Kidney capillary endothelial cell (primary cell): ENCODE measurements around the gene STARD8.
"Not testable (repeated sequence)": the region's sequence is repeated elsewhere in the genome, so short reads cannot be mapped to it uniquely, and the experiment has no call there.

Source experiments
- DNase-seq: peaks from one replicate; pipeline ENCODE4 v3.0.0-alpha.2; 2018; ENCODE audit warnings: low spot score

Gene STARD8

DNA sequence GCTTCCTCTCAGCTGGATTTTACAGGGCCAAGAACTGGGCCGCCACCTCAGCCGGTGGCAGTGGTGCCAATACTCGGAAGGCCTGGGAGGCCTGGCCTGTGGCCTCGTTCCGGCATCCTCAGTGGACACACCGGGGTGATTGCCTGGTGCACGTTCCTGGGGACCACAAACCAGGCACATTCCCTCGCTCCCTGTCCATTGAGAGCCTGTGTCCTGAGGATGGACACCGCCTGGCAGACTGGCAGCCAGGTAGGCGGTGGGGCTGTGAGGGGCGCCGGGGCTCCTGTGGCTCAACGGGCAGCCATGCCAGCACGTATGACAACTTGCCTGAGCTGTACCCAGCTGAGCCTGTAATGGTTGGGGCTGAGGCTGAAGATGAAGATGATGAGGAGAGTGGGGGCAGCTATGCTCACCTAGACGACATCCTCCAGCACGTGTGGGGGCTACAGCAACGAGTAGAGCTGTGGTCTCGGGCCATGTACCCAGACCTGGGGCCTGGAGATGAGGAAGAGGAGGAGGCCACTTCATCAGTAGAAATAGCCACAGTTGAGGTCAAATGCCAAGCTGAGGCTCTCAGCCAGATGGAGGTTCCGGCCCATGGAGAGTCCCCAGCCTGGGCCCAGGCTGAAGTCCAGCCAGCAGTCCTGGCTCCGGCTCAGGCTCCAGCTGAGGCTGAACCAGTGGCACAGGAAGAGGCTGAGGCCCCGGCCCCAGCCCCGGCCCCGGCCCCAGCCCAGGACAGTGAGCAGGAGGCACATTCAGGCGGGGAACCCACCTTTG lies 70.4 kb downstream of the STARD8 start:
- DNase-seq: no peak

DNA sequence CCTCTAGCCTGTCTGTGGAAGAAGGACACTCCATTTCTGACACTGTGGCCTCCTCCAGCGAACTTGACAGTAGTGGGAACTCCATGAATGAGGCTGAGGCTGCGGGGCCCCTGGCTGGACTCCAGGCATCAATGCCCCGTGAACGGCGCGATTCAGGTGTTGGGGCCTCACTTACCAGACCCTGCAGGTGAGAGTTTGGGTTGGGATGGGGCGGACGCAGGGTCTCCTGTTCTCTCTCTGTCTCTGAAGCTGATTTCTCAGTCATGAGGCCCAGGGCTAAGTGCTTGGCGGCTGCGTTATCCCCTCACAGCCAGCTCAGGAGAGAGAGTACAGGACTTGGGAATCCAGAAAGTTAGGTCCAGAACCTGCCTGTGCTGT lies 71.0 kb downstream of the STARD8 start:
- DNase-seq: no peak

DNA sequence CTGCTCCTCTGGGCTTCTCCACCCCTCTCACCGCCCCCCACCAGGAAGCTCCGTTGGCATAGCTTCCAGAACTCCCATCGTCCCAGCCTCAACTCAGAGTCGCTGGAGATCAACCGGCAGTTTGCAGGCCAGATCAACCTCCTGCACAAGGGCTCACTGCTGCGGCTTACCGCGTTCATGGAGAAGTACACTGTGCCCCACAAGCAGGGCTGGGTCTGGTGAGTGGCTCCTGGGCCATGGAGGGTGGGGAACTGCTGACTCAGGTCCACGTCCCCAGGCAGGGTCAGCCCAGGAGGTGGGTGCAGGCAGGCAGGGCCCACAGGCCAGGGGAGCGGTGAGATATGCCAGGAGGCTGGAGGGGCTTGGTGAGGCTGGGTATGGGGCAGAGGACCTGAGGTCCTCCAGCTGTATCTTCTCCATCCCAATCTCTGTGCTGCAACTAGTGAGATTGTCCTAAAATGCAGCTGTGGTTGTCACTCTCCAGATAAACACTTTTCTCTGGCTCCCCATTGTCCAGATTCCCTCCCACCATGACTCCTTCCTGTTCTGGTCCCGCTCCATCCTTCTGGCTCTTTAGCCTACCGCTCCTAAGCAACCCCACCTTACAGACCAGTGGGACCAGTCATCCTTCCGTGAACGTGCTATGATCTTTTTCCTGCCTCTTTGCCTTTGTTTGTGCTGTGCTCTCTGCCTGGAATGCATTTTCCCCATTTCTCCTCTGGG lies 71.9 kb downstream of the STARD8 start:
- peak; percentile 43 for DNase-seq

DNA sequence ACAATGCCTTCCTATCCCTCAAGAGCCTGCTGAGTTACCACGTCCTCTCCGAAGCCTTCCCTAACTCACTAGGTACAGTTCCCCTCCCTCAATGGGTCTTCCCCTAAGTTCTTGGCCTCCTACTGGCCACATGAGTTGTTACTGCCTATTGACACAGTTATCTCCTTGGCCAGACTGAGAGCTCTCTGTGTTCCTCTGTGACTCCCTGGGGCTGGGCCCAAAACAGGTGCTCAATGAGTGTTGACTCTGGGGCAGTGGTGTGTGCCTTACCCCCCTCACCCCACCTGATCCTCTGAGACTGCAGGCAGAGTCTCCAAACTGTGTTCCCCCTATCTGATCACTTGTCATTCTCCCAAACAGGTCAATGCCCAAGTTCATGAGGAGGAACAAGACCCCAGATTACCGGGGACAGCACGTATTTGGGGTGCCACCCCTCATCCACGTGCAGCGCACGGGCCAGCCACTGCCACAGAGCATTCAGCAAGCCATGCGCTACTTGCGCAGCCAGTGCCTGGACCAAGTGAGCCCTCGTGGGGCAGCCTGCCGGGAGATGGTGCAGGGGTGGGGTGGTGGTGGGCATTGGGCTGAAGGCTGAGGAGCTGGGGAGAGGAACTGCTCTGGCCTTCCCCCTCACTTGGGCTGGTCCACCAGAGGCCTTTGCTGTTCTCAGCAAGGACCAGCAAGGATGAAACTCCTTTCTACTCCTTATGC lies 72.6 kb downstream of the STARD8 start:
- DNase-seq: no peak

DNA sequence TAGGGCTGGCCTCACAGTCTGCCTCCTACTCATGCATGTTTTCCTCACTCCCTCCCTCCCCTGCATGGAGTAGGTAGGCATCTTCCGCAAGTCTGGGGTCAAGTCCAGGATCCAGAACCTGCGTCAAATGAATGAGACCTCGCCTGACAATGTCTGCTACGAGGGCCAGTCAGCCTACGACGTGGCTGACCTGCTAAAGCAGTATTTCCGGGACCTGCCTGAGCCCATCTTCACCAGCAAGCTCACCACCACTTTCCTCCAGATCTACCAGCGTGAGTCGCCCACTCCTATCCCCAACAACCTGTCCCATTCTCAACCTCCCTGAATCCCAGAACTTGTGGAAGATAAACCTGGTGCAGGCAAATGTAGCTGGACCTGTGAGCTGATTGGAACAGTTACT lies 73.4 kb downstream of the STARD8 start:
- no peak for DNase-seq

DNA sequence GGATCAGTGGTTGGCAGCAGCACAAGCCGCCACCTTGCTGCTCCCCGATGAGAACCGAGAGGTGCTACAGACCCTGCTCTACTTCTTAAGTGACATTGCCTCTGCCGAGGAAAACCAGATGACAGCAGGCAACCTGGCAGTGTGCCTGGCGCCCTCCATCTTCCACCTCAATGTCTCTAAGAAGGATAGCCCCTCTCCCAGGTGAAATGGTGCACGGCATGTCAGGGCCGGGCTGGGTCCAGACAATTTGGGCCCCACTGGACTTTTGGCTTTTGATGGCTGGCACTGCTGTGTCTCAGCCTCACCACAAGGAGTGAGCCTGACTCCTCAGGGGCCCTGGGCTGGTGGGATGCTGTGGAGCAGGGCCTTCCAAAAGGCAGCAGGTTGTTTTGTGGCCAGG lies 74.1 kb downstream of the STARD8 start:
- DNase-seq: no peak

DNA sequence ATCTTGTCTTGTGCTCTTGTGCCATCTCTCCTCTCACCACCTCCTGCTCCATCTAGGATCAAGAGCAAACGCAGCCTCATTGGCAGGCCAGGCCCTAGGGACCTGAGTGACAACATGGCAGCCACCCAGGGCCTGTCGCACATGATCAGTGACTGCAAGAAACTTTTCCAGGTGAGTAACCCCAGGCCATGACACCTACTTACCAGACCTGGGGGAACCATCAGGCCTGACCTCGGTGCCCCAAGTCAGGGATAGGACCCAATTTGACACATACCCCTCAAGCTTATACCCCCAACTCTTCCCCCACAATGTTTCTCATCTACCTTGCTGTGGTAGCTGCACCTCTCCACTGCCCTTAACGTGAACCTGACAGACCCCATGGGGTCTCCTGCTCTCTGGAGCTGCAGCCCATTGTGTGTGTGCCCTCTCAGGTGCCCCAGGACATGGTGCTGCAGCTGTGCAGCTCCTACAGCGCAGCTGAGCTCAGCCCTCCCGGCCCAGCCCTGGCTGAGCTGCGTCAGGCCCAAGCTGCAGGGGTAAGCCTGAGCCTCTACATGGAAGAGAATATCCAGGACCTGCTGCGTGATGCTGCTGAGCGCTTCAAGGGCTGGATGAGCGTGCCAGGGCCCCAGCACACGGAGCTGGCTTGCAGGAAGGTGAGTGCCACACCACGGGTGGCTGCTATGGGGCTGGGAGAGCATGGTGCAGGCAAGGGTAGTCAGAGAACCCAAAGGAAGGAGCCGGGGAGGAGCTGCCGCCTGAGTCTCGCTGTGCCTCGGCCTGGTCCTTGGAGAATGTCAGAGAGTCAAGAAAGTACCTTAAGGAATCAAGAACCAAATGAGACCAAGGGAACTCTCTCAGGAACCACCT lies 74.8 kb downstream of the STARD8 start:
- no peak for DNase-seq

DNA sequence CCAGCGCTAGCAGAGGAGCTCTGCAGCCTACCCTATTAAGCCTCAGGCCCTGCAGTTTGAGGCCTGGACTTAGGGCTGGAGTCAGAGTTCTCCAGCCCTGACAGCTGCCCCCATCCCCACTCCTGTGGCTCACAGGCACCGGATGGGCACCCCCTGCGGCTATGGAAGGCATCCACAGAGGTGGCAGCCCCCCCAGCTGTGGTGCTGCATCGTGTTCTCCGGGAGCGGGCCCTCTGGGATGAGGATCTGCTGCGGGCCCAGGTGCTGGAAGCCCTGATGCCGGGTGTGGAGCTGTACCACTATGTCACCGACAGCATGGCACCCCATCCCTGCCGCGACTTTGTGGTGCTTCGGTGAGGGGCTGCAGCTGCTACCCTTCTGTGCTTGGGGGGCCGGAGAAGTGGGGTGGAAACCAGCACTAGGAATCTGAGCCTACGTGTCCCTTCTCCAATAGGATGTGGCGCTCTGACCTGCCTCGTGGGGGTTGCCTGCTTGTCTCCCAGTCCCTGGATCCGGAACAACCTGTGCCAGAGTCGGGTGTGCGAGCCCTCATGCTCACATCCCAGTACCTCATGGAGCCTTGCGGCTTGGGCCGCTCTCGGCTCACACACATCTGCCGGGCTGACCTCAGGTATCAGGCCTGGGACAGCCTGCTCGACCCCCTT lies 76.2 kb downstream of the STARD8 start:
- DNase-seq: no peak

DNA sequence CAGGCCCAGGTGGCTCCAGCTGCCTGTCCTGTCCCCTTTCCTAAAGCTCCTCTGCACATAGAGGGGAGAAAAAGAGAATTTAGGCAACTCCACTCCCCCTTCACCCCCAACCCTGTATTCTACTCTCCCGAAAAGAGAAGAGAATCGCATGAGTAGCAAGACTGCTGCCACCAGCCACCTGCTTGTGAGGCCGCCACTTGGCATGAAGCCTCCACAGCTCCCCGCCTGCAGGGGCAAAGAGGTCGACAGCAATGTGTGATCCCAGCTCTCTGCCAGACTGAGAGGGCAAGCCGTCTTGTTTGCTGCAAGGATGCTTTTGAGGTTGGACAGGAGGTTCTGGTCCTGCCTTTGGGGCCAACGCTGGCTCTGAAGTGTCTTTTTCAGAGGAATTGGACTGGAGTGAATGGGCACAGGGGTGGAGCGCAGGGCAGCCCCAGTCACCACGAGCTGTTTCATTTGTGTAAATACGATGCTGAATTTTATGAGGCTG lies 77.1 kb downstream of the STARD8 start:
- DNase-seq: no peak

DNA sequence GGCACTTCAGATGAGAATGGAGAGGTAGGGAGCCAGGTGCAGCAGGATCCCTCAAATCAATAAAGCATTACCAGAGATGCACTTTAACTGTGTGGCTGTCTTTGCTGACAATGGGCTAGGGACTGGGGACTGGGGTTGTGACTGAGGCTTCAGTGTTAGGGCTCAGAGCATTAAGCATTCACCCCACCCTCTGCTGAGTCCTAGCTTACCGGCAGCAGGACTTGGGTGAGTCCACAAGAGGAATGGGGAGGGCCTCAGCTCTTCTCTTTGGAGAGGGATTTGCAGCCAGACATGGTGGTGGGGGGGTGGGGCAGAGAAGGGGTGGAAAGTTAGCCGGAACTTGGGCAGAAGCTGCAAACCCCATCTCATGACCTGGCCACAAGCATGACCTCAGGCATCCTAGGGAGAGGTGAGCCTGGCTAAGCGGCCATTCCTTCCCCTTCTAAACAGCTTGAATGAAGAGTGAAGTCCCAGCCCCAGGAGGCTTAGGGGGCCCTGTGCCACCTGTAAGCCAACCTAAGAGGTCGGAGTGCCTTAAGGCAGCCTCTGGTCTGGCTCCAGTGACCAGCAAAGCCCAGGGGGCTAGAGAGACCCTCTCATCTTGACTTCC lies 78.4 kb downstream of the STARD8 start:
- DNase-seq: no peak

DNA sequence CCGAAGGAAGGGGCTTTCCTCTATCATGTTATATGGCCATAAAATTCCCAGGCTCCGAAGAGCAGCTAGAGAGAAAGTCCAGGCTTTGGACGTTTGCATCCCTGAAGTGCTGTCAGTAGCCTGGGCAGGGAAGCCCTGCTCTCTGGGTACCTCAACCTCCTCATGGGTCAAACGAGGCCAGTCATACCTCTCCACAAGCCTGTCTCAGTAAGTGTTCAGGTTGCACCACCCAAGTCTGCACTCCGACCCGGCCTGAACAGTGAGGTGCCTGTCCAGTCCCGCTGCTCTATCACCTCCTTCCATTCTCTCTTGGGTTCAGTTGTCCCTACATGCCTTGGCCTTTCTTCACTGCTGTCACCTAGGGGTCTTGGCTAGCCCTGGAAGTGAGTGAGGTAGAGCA lies 78.9 kb downstream of the STARD8 start:
- DNase-seq: no peak

DNA sequence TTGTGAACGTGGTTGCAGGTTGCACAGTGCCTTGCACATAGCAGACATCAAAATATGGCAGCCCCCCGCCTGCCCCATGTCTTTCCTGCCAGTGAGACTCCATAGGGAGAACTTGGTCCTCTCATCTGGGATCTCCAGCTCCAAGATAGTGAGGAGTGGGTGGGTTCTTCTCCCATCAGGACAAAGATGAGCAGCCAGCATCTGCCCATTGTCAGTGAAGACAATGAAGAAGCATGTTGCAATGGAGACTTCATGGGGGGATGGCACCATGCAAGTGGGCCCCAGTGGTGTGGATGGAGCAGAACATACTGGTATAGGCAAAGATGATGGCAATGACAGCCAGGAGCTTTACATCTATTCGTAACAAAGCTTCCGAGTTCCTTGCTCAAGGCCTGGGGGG lies 80.2 kb downstream of the STARD8 start:
- no peak for DNase-seq

DNA sequence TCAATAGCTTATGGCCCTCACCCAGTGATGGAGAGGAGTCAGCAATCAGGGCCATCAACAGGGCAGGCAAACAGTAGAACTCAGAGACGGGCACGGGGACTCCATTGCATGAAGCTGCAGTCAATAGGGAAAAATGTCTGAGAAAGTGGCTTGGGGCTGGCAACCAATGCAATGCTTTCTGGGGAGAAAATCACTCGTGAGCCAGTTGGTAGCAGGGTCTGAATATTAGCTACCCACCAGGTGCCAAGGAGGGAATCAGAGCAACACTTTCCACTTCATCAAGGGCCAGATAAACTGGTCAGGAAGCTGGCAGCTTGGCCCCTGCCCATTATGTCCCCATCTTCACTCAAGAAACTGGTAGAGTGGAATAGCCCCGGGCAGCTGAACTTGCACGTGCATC lies 80.7 kb downstream of the STARD8 start:
- DNase-seq: no peak

DNA sequence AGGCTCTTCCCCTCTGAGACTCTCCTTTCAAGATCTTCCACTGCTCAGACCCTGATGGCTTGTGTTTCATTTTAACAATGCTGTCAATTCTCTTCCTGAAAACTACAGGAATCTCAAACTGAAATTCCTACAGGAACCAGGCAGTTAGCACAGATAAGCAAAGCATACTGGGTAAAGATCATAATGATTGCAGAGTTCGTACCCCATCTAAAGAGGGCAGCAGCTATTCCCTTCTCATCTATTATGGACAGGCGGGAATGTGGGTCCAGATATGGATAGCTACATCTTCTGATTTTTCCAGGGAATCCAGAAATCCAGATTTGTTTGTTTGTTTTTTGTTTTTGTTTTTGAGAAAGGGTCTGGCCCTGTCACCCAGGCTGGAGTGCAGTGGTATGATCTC lies 83.8 kb downstream of the STARD8 start:
- DNase-seq: no peak

DNA sequence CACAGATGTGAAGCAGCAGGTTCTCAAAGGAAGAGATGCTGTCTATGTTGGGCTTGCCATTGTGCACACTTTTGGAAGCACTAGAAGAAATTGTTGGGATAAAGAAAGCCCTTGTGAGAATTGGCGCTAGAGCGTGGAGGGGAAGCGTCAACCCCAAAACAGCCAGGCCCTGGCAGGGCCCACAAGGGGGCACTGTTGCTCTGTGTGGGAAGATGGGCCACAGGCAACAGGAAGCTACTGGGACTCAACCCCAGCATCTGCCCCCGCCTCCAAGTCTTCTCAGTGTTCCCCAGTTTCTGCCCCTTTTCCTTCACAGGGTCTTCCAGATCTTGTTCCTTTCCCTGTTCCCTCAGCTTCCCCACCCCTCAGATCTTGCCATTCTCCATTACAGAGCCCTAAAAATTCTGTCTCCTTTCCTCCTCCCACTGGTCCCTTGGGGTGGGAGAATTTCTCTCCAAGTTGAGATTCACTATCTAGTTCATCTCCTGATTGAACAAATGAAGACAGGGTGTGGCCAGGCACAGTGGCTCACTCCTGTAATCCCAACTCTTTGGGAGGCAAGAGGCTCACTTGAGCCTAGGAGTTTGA lies 85.5 kb downstream of the STARD8 start:
- peak; percentile 44 for DNase-seq

DNA sequence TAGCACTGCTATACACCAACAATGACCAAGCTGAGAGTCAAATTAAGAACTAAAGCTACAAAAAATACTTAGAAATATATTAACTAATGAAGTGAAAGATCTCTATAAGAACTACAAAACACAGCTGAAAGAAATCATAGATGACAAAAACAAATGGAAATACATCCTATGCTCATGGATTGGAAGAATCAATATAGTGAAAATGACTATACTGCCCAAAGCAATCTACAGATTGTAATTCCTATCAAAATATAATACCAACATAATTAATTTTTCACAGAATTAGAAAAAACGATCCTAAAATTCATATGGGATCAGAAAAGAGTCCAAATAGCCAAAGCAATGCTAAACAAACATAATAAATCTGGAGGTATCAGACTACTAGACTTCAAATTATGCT lies 87.8 kb downstream of the STARD8 start:
- DNase-seq: no peak

DNA sequence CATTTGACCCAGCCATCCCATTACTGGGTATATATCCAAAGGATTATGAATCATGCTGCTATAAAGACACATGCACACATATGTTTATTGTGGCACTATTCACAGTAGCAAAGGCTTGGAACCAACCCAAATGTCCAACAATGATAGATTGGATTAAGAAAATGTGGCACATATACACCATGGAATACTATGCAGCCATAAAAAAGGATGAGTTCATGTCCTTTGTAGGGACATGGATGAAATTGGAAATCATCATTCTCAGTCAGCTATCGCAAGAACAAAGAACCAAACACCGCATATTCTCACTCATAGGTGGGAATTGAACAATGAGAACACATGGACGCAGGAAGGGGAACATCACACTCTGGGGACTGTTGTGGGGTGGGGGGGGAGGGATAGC lies 94.4 kb downstream of the STARD8 start:
- not testable (repeated sequence) for DNase-seq

DNA sequence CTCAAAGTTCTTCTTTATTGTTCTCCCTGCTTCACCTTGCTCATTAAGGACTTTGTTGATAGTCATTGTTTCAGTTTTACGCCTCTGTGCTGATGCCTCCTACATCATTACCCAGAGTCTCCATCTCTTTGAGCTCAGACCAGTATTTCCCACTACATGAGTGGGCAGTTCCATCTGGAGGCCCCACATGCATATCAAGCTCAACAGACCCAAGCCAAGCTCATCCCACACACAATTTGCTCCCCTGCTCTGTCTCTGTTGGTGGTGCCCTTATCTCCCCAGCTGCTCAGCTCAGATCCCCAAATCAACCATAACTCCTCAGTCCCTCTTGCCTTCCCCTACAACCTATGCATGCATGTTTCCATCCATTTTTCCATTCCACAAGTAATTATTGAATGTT lies 96.3 kb downstream of the STARD8 start:
- no peak for DNase-seq

DNA sequence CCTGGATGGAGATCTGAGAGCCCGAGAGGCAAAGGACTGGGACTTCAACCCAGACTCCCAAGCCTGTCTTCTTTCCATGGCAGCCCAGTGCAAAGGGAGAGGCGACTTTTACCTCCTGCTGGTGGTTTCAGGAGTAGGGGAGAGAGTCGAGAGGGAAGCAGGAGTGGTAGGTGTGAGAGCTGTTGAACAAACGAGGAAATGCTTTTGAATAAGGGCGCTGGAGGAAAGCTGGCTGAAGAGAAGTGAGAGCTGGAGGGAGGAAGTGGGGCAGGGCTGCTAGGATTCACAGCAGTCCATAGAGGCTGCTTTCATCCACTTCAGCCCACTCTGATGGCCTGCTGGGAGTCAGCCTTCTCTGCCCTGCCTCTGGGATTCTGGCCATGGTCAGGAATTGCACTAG lies 99.5 kb downstream of the STARD8 start:
- DNase-seq: no peak

DNA sequence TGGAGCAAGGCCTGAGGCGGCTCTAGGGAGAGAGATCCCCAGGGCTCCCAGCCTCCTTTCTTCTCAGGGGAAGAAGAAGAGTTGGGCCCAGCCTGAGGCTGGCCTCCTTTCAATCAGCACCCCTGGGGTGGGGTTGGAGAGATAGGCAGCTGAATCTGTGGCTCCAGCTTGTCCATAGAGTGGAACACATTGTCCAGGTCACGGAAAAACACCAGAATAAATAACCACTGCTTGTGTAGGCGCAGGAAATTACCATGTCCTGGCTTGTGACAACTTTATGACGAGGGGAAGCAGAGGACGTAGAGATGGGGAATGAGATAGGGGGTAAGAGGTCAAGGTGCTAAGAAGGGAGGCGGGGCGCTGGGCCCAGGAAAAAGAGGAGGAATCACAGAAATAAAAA lies 100.6 kb downstream of the STARD8 start:
- no peak for DNase-seq

DNA sequence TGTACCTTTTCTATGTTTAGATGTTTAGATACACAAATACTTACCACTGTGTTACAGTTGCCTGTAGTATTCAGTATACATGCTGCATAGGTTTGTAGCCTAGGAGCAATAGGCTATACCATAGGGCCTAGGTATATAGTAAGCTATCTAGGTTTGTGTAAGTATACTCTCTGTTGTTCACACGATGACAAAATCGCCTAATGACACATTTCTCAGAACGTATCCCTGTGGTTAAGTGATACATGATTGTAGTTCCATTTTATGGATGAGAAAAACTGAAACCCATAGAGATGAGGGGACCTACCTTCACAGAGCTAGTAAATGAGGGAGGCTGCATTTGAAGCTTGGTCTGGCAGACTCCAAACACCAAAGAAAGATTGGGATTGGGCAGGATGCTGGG lies 102.0 kb downstream of the STARD8 start:
- DNase-seq: no peak
